GM18858 (cell line): ENCODE data around the gene EHBP1.

ENCODE experiments used
- ATAC-seq: cut with Tn5 transposase; IDR thresholded peaks from one replicate; pipeline ENCODE4 v1.9.1; 2021; ENCODE audit not compliant: unreplicated experiment

The EHBP1 gene

DNA sequence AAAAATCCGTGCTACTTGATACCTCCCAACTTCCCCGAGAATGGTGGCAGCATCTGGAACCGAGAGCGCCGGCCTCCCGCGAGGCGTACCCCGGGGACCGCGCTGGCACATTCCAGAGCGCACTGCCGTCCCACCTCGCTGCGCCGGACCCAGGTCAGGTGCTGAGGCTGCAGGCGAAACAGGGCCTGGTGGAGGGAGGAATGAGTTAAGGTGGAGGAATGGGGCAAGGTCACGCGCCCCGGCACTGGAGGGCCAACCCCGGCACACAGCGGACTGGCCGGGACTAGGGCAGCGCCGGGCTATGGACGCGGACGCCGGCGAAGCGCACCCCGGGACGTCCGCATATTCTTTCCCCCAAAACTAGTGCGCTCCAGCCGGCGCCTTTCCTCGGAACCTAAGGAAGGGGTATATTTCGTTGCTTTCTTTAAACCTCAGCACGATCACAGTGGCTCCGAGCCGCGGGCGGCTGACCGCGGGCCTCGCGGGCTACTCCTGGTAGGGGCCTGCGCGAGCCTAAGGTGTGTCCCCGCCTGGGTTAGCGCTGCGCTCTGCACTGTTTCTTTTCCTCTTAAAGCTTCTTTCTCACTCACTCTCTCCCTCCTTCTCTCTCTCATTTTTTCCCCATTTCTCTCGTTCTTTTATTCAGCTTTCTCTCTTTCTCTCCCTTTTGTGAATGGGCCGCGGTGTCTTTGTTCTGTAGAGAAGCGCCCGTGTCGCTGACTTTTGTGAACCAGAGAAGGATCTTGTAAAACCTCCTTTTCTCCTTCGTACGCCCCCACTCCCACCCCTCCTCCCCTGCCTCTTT, 343.1 kb downstream of the EHBP1 start:
- ATAC-seq = no peak

DNA sequence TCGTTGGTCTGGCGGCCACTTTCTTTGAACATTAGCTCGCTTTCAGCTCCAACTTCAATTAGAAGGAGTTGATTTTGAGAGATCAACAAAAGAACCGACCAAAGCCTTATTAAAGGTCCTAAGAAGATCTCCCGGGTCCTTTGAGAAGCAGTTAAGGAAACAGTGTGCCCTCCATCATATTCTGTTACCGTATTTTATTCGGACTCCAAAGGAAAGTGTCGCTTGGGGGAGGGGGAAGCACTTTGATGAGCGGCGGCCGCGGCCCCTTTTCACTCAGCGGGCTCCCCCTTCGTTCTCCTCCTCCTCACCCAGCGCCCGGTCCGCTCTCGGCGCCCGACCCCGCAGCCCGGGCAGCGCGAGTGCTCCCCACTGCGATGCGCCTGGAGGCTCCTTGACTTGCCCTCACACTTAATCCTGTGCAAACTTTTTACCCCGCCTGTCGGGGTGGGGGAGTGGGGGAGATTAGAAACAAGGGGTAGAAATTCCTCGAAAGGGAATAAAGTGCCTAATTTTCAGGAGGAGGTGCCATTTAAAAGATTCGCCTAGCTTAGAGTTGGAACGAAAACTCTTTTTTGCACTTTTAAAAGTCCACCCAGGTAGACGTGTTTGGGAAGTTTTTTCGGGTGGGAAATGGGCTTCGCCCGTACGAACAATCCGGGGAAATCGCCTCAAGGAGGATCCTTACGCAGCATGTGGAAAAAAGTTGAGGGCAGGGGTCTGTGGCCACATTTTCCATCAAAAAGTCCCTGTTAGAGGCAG, 343.9 kb downstream of the EHBP1 start:
- ATAC-seq = no peak

DNA sequence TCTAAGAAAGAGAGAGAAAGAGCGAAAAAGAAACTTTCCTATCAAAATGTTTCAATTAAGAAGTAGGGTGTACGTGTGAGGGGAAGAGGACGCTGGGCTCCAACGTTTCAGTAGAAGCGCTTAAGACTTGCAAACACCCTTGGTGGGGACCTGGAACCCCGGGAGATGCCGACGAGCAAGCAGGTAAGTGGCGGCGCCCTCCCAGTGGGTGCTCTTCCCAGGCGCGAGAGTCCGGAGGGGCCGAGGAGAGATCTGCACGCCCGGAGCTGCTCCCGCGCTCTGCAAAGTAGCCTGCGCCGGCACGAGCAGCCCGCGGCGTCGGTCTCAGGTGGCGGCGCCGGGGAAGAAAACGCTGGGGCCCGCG, 344.4 kb downstream of the EHBP1 start:
- peak; percentile 16 for ATAC-seq

DNA sequence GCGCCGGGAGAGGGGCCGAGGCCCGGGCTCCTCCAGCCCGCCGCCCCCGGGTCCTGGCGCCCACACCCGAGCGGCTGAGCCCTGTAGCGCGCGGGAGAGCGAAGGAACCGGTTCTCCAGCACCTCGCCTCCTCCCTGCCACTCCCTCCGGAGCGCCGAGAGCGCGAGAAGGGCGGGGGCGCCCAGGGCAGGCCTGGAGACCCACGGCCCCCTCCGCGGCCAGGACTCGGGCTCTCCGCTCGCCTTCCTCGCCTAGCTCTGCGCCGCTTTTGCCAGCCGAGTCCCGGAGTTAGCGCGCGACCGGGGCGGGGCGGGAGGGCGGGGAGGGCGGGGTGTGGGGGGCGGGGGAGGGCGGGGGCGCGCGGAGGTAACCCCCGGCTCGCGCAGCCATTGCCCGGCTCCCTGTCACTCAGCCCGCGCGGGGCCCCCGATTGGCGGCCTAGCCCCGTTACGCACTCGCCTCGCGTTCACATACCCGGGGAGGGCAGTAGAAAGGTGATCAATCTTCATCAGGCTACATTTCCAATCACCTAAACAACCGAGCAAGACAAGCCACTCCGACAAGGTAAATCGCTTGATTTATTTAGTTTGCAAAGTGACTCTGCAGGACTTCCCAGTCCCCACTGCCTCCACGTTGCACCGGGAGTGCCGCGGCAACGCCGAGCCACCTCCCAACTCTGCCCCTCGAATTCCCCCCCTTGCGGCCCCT, 345.0 kb downstream of the EHBP1 start, which contains the start of gene OTX1:
TSS of gene OTX1 (plus strand) at position 497 of the 708 bp plus-strand sequence. CDS start 2,161 bp downstream, outside the sequence.
- peak; percentile 76 for ATAC-seq

DNA sequence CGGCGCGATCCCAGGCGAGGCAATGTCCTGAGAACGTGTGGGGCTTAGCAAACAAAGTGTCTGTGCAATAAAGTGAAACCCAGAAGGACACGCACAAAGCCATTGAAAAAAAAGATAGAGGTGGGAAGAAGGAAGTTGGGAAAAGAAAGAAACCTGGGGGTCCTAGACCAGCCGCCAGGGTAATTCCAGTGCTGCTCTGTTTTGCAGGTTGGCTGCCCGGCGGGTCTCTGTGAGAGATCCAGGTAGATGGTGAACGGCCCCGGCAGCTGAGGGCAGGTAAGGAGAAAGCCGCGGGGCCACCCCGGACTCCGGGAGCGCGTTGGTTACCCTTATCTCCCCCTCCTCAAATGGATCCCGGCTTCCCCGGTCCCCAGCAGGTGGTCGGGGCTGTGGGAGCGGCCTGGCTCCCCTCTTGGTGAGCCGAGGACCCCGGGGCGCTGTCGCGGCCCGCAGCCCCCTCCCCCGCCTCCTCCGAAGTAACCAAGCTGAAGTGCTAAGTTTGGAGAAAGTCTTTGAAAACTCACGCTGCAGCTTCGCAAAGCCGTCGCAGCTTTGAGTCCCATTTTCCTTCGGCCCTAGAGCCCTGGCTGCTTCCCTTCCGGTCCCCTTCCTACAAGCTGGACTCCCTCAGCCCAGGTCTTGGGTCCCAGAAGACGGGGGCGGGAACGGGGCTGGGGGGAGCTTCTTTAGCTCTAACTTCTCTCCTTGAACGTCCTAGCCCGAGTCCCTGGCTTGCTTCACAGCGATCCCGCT, 345.7 kb downstream of the EHBP1 start:
- no peak for ATAC-seq

DNA sequence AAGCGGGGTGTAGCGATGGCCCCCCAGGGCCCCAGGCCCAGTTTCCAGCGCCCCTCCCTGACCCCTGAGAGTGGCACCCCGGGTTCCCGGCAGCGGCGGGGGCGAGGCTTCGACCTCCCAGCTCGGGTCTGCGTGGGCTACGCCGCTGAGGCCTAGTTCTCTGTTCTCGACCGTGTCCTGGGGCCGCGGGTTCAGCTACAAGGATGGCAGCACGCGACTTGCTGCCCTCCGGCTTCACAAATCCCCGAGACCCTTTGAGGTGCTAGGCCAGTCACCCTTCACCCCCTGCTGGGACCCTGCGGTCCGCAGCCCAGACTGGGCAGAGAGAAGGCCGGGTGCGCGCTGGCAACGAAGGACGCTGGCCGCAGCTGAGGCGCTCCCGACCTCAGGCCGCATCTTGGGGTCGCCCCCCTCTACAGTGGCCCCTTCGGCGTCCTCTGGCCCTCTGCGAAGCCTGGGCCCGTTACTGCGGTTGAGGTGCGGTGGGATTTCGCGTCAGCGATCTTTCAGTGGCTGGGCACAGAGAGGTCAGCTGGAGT, 346.4 kb downstream of the EHBP1 start:
- no peak for ATAC-seq

DNA sequence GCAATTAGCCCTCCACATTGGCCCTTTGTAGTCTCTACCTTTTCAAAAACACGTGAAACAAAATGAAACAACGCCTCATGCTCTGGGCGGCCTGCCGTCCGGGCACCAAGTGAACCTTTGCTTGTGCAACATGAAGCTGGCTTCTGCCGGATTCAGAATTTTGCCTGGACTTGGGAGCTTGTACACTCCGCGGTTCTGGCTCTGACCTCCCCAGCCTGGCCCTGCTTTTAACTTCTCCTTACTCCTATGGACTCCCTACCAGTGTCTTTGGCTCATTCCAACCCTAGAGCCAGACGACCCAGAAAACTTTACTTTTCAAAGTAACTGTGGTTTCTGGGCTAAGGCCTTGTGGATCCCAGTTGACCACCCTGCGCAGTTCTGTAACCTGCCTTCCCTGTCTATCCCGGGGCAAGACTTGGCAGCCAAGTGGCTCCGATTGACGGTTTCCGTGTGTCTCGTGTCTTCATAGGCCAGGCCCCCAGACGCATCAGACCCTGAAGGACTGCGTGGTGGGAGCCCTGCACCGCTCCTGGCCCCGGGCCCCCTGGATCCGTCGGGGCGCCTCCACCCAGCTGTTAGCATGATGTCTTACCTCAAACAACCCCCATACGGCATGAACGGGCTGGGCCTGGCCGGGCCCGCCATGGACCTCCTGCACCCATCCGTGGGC, 347.0 kb downstream of the EHBP1 start:
- ATAC-seq = no peak

DNA sequence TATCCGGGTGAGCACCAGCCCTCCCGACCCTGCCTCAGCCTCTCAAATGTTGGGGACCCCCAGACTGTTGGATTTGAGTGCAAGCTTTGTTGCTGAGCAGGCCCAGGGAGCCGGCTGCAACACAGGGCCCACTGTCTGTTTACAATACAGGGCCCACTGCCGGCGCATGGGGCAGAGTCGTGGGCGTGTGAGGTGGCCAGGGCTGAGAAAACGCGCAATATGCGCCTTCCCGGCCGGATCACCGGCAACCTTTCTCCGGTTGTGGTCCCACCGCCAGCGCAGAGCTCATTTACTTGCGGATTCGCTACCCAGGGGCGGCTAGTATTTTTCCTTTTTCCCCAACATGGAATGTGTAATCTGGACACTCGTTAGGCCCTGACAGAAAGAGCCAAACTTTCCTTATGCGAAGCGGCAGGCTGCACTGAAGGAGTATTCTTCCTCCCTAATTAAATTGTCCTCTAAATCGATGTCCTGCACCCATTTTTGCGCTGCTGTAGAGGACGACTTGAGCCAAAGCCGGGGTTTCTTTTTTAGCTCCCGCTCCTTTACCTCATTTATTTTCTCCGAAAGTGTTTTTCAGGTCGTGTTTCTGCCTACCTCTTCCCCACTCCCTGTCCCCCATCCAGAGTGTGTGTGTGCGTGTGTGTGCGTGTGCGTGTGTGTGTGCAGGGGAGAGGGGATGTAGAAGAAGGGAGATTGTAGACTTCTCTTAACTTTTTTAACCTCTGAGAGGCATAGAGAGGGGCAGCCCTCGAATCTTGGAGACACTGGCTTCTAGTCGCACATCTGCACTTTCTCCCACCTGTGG, 347.8 kb downstream of the EHBP1 start:
- ATAC-seq = no peak

DNA sequence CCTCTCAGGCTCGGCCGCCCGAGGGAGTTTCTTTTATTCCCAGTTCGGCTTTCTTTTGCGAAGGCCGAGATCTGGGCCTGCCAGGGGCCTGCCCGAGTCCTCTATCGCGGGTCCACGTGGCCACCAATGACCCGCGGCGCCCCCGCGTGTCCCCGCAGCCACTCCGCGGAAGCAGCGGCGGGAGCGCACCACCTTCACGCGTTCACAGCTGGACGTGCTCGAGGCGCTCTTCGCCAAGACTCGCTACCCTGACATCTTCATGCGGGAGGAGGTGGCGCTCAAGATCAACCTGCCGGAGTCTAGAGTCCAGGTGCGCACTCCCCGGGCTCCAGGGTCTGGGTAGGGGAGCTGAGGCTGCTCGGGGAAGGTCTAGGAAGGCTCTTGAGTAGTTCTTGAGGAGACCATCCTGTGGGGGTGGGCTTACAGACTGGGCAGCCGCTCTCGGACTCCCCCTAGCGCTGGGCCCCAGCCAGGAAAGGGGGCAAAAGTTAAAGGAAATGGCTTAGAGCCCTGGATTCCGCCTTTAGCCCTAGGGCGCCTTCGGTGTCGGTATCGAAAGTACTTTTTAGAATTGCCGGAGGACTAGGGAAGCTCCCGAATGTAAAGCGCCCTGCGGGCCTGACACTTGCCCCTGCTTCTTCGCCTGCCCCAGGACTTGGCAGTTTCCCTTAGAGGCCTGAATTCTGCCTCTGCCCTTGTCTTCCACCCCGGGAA, 348.5 kb downstream of the EHBP1 start:
- ATAC-seq = no peak

DNA sequence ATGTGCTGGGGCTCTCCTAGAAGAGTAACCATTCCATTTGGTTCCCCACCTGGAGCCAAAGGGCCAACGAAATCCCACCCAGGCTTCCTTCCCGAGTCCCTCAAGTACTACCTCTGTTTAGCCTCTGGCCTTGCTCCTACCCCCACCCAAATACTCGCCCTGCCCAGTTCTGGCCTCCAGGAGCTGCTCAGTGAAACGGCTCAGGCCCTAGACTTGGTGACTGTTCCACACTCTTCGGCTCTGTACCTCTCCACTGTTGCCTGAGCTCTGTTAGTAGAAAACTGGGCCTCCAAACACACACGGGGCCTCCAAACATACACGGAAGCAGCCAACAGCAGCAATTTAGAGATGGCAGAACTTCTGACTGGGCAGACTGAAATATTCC, 349.3 kb downstream of the EHBP1 start:
- no peak for ATAC-seq

DNA sequence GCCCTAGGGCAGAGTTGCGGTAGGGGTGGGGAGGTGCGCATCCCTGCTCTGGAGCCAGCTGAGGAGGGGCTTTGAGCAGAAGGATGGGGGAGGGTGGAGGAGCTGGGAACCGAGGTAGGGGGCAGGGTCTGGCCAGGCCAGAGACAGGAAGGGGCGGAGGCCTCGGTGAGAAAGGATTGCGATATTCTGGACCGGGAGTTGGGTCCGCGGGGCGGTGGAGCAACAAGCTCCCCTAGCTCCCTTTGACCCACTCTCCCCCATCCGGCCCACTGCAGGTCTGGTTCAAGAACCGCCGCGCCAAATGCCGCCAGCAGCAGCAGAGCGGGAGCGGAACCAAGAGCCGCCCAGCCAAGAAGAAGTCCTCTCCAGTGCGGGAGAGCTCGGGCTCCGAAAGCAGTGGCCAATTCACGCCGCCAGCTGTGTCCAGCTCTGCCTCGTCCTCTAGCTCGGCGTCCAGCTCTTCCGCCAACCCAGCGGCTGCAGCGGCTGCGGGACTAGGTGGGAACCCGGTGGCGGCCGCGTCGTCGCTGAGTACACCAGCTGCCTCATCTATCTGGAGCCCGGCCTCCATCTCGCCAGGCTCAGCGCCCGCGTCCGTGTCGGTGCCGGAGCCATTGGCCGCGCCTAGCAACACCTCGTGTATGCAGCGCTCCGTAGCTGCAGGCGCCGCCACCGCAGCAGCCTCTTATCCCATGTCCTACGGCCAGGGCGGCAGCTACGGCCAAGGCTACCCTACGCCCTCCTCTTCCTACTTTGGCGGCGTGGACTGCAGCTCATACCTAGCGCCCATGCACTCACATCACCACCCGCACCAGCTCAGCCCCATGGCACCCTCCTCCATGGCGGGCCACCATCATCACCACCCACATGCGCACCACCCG, 350.0 kb downstream of the EHBP1 start:
- ATAC-seq = no peak

DNA sequence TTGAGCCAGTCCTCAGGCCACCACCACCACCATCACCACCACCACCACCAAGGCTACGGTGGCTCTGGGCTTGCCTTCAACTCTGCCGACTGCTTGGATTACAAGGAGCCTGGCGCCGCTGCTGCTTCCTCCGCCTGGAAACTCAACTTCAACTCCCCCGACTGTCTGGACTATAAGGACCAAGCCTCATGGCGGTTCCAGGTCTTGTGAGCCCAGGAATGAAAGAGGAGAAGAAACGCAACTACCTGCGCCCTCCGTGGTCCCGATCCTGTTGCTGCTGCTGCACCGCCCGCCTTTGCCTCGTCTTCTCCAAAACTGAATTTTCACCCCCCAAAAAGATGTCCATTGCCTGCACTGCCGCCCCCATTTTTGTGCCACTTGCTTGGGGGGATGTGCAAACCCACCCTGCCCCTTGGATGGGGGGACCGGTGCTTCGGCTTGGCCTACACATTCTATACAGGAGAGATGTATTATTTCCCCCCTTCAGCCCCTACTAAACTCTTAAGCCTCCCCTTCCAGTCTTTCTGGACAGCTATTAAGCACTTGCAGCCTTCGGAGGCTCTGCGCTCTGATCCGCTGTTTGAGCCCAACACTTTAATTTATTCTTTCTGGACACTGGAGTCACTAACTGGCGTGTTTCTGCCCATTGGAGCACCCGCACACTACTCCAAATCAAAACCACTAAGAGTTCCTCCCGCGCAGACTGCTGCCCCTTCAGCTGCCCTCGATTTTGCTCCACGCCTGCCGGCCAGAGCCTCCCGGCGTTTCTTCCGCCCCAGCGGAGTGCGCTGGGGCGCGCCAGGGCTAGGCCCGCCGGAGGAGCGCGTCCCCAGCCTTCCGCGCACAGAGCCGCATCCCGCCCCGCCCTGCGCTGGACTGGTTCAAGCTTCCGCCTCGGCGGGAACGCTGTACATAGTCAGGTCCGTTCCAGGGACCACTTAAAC, 350.9 kb downstream of the EHBP1 start:
- no peak for ATAC-seq

DNA sequence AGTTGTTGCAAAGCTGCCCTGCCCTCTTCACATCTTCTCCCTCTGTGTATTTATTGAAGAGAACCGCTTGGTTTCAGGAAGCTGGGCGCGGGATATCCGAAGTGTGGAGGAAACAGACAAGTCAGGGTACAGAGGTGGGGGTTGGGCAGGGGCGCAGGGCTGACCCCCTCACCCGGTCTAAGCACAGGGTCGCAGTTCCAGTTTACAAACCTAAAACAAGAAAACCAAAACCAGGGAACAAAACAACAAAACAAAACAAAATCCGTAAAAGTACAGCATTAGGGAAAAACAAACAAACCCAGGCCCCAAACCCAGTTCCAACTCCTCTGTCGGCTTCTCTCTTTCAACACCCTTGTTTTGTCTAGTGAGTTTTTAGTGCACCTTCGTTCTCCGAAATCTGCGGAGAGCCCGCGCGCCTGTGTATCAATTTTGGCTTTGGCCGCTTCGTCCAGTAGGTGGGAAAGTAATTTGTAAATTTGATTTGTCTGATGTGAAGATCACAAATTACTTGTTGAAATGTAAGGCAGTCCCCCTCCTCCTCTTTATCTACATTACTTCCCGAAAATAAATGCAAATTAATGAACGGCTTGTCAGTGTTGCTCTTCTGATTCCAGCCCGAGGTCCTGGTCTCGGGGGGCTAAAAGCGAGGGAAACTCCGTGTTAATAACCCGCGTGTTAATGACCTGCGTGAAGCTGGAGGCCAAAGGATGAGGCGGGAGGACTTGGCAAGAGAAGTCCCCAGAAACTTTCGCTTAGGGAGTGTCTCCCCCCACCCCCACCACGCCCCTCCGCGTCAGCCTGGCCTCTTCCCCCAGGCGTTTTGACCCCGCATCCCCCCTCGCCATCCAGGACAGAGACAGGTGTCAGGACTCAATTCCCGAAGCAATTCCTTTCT, 352.0 kb downstream of the EHBP1 start:
- no peak for ATAC-seq

DNA sequence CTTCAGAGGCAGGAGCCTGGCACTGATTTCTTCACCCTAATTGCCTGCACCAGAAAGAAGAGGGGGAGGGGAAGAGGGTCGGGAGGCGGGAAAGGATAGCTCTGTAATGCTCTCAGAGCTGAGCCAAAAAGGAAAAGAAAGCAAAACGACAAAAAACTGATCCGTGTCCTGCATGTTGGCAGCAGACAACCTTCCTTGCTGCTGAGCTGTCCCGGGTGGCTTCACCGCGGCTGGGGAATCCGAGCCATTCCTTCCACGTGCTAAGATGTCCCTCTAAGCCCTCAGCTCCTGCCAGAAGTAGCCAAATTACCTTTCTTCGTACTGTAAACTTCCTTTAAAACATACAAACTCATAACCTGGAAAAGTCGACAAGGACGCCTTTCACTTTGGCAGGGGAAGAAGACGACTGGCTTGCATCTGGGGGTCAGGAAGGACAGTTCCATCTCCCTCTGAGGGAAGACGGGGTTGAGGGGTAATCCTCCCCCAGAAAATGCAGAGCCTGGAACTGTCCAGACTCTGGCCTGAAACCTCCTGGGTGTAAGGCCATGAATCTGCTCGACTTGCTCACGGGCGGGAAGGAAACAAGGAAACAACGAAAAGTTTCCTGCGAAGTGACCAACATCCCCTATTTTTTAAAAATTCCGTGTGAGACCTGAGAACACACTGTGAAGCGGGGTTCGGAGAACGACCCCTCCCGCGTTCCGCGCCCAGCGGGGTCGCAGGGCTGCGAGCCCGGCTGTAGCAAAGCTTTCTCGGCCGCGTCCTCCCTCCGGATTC, 352.8 kb downstream of the EHBP1 start:
- no peak for ATAC-seq
